Fibroblast of lung (primary cell): Measurements from ENCODE around the gene NLRP6.
"Not testable (repeated sequence)": the region's sequence is repeated elsewhere in the genome, so short reads cannot be mapped to it uniquely, and the experiment has no call there.

ENCODE experiments used
- EZH2 ChIP-seq: IDR thresholded peaks from 2 replicates; pipeline ENCODE4 v1.5.1; 2012; ENCODE audit warnings: low read length, control low read depth, mild to moderate bottlenecking; ENCODE audit errors: missing control alignments
- TF ChIP-seq, protein P1 (sequence below), 2 donors: IDR thresholded peaks in 1 of 2; conservative IDR thresholded peaks in 1 of 2; 1 replicate in 1 of 2; 2 replicates in 1 of 2; pipeline ENCODE4 v1.5.1; 2011 to 2012; ENCODE audit warnings: low read length in 2 of 2, control low read depth in 1 of 2, inconsistent platforms in 1 of 2, low read depth in 1 of 2, mild to moderate bottlenecking in 1 of 2

DNA sequence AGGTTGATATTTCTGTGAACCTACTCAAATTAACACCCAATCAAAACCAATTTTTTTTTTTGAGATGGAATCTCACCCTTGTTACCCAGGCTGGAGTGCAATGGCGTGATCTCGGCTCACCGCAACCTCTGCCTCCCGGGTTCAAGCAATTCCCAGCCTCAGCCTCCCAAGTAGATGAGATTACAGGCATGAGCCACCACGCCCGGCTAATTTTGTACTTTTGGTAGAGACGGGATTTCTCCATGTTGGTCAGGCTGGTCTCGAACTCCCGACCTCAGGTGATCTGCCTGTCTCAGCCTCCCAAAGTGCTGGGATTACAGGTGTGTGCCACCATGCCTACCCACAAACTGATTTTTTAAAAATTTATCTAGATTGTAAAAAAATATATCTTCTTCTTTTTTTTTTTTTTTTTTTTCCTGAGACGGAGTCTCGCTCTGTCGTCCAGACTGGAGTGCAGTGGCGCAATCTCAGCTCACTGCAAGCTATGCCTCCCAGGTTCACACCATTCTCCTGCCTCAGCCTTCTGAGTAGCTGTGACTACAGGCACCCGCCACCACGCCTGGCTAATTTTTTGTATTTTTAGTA lies 50.4 kb downstream of the NLRP6 start:
- TF ChIP-seq, protein P1, sequence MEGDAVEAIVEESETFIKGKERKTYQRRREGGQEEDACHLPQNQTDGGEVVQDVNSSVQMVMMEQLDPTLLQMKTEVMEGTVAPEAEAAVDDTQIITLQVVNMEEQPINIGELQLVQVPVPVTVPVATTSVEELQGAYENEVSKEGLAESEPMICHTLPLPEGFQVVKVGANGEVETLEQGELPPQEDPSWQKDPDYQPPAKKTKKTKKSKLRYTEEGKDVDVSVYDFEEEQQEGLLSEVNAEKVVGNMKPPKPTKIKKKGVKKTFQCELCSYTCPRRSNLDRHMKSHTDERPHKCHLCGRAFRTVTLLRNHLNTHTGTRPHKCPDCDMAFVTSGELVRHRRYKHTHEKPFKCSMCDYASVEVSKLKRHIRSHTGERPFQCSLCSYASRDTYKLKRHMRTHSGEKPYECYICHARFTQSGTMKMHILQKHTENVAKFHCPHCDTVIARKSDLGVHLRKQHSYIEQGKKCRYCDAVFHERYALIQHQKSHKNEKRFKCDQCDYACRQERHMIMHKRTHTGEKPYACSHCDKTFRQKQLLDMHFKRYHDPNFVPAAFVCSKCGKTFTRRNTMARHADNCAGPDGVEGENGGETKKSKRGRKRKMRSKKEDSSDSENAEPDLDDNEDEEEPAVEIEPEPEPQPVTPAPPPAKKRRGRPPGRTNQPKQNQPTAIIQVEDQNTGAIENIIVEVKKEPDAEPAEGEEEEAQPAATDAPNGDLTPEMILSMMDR (conservative IDR thresholded peaks at IDR 0.05 in 1 of 2, IDR thresholded peaks at IDR 0.05 in 1 of 2; ENCODE audit: low read depth in 1 of 2, low read length in 2 of 2) = not testable (repeated sequence)
- not testable (repeated sequence) for TF ChIP-seq EZH2
